ENCODE data around the gene NDRG4. TPM values are rescaled to one million over a fixed set of nuclear protein-coding genes. Genes with fewer than 3 reads are reported as not detected.

NDRG4 gene
- polyA plus RNA-seq, 1 of the 3 experiments (the other 2 are of a cell fraction), result 52.0 TPM

DNA sequence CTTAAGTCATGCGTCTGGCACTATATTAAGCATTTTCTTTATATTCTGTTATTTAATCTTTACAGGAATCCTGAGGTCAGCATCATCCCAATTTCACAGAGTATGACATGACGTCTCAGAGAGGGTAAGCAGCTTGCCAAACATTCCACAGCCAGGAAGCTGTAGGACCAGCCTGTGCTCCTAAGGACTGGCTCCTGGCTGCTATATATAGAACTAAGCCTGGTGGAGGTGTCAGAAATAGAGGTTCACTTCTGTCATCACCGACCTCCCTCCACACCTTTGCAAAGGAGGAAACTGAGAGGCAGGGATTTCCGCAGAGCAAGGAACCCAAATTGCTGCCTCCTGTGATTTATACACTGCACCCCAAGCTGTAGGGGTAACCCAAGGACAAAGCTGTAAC is 37.9 kb upstream of the NDRG4 start:
- Histone ChIP-seq H3F3A (replicated peaks; ENCODE audit: insufficient read depth) (no peaks in the 10 kb centered on the region), H4K20me1 (ENCODE audit: insufficient read depth) (no peaks in the 10 kb centered on the region), H3K4me2 (no peak overlapping the region), H3K36me3 (replicated peaks in 1 of 2; ENCODE audit: control insufficient read depth in 1 of 2, insufficient read depth in 2 of 2, low read length in 1 of 2) (no peaks in the 10 kb centered on the region), H3K27ac (ENCODE audit: low read depth in 2 of 2, low read length in 1 of 2) (no peak overlapping the region), H3K9me2 (no peaks in the 10 kb centered on the region), H3K9ac (no peak overlapping the region), H2AFZ (ENCODE audit: low read depth) (no peak overlapping the region), H3K4me1 (ENCODE audit: control insufficient read depth in 1 of 2, insufficient read depth in 2 of 2, low read depth in 1 of 2, low read length in 1 of 2) (peaks cover 0 to 5% of the 10 kb centered on the region in 2 experiments; a peak in 1 of 4 replicates), H3K79me2 (ENCODE audit: insufficient read depth) (no peaks in the 10 kb centered on the region), H3K9me3 (no peaks in the 10 kb centered on the region), H3K27me3 (ENCODE audit: insufficient read depth) (peaks cover 38% of the 10 kb centered on the region), H3K4me3 (ENCODE audit: low read depth in 2 of 2, low read length in 1 of 2) (no peak overlapping the region)
- ChIA-PET CTCF (interaction anchor here (1.0 to 3.1 kb wide), 3 partner anchors 9 to 125 kb away, joined by 4 to 16 read pairs (median 5); no protein-coding TSS in a partner anchor), POLR2A (no interaction called here)
- TF ChIP-seq RXRA (IDR thresholded peaks at IDR 0.05; ENCODE audit: borderline replicate concordance, low read depth), result no peak
- TF ChIP-seq, protein P1, sequence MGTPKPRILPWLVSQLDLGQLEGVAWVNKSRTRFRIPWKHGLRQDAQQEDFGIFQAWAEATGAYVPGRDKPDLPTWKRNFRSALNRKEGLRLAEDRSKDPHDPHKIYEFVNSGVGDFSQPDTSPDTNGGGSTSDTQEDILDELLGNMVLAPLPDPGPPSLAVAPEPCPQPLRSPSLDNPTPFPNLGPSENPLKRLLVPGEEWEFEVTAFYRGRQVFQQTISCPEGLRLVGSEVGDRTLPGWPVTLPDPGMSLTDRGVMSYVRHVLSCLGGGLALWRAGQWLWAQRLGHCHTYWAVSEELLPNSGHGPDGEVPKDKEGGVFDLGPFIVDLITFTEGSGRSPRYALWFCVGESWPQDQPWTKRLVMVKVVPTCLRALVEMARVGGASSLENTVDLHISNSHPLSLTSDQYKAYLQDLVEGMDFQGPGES (IDR thresholded peaks at IDR 0.05; ENCODE audit: low read depth, low read length), result no peak
- TF ChIP-seq FOXM1 (IDR thresholded peaks at IDR 0.05; ENCODE audit: low read depth), result no peak
- TF ChIP-seq GABPA (IDR thresholded peaks at IDR 0.05; ENCODE audit: low read depth), result no peak
- TF ChIP-seq TCF12 (IDR thresholded peaks at IDR 0.05), result no peak
- no peak for TF ChIP-seq ELF1 (IDR thresholded peaks at IDR 0.05)
- TF ChIP-seq USF2 (IDR thresholded peaks at IDR 0.05; ENCODE audit: borderline replicate concordance, low read depth, low read length), result no peak
- TF ChIP-seq SMC3 (IDR thresholded peaks at IDR 0.05; ENCODE audit: low read depth, low read length), result no peak
- 93% methylated on average over 4 of the region's 4 CpGs for WGBS (ENCODE audit: low lambda C conversion rate)
- no peak for DNase-seq

DNA sequence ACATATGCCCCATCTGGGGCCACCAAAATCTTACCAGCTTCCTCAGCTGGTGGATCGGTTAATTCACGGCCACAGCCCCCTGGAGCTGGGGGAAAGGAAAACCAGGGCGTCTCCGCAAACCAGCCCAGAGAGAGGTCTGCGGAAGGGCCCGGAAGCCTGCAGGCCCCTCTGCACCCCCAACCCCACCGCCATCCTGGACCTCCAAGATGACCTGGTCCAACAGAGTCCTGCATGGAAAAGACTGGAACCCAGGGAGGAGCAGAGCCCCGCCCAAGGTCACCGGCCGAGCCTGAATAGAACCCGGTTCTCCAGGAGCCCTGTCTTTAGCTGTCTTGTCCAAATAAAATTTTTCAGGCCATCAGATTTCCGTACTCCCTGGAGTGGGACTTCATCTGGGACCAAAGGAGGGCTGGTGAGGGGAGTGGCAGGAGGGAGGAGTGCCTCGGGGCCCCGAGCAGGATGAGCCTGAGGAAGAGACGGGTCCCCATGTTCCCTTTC is 37.4 kb upstream of the NDRG4 start:
- no peak overlapping the region for H3K27ac ChIP-seq (ENCODE audit: low read depth in 2 of 2, low read length in 1 of 2)
- DNase-seq, result no peak
- ChIA-PET POLR2A (no interaction called here), CTCF (interaction anchor here (1.0 to 3.1 kb wide), 2 partner anchors 25 to 126 kb away, joined by 4 to 16 read pairs; no protein-coding TSS in a partner anchor)
- no peaks in the 10 kb centered on the region for H3K36me3 ChIP-seq (replicated peaks in 1 of 2; ENCODE audit: control insufficient read depth in 1 of 2, insufficient read depth in 2 of 2, low read length in 1 of 2)
- H3K4me1 ChIP-seq (ENCODE audit: control insufficient read depth in 1 of 2, insufficient read depth in 2 of 2, low read depth in 1 of 2, low read length in 1 of 2), result peaks cover 0 to 5% of the 10 kb centered on the region in 2 experiments; a peak in 1 of 4 replicates
- H3K4me3 ChIP-seq (ENCODE audit: low read depth in 2 of 2, low read length in 1 of 2), result no peak overlapping the region
- H3K4me2 ChIP-seq, result no peak overlapping the region
- no peaks in the 10 kb centered on the region for H3K9me3 ChIP-seq
- peaks cover 38% of the 10 kb centered on the region for H3K27me3 ChIP-seq (ENCODE audit: insufficient read depth)
- H3K79me2 ChIP-seq (ENCODE audit: insufficient read depth), result no peaks in the 10 kb centered on the region
- TF ChIP-seq TCF12 (IDR thresholded peaks at IDR 0.05) (no peak), SIN3A (IDR thresholded peaks at IDR 0.05; ENCODE audit: borderline replicate concordance, low read depth, low read length) (no peak), RCOR1 (IDR thresholded peaks at IDR 0.05; ENCODE audit: low read length) (no peak), MXI1 (IDR thresholded peaks at IDR 0.05; ENCODE audit: low read depth, low read length) (no peak), RXRA (IDR thresholded peaks at IDR 0.05; ENCODE audit: borderline replicate concordance, low read depth) (no peak), NFIC (IDR thresholded peaks at IDR 0.05; ENCODE audit: borderline replicate concordance) (no peak), RAD21 (IDR thresholded peaks at IDR 0.05; ENCODE audit: low read length) (no peak), SMC3 (IDR thresholded peaks at IDR 0.05; ENCODE audit: low read depth, low read length) (no peak), TAF1 (IDR thresholded peaks at IDR 0.05; ENCODE audit: borderline replicate concordance, low read depth, low read length) (no peak), PBX3 (IDR thresholded peaks at IDR 0.05) (no peak), POLR2AphosphoS5 (IDR thresholded peaks at IDR 0.05; ENCODE audit: low read depth, low read length) (no peak), GATA2 (CRISPR knock-in tag; IDR thresholded peaks at IDR 0.05) (no peak), CHD2 (IDR thresholded peaks at IDR 0.05; ENCODE audit: low read length, partially characterized antibody) (no peak), NRF1 (IDR thresholded peaks at IDR 0.05; ENCODE audit: low read depth, low read length) (no peak), EP300 (IDR thresholded peaks at IDR 0.05; ENCODE audit: borderline replicate concordance in 1 of 2, low read depth in 1 of 2, low read length in 1 of 2) (no peak)
- TF ChIP-seq, protein P1 (IDR thresholded peaks at IDR 0.05; ENCODE audit: low read depth, low read length), result no peak
- no peaks in the 10 kb centered on the region for H3F3A ChIP-seq (replicated peaks; ENCODE audit: insufficient read depth)
- 92% methylated on average over 11 of the region's 15 CpGs for WGBS (ENCODE audit: low lambda C conversion rate)
- H3K9ac ChIP-seq, result no peak overlapping the region
- no peak overlapping the region for H2AFZ ChIP-seq (ENCODE audit: low read depth)
- no peaks in the 10 kb centered on the region for H4K20me1 ChIP-seq (ENCODE audit: insufficient read depth)
- no peaks in the 10 kb centered on the region for H3K9me2 ChIP-seq

All from SK-N-SH (cell line).